H1 (cell line): Measurements from ENCODE around the gene TOMM34. TPM values are rescaled to one million over a fixed set of nuclear protein-coding genes. Genes with fewer than 3 reads are reported as not detected.

Source experiments
- CTCF ChIA-PET: fragments of 300-600 bp; sonication (Branson Sonifier 250); formaldehyde crosslinking; loops from one replicate; lab custom pipeline; 2021; ENCODE audit not compliant: partially characterized antibody; lab: Charles Lee
- POLR2A ChIA-PET: fragments of 300-600 bp; sonication (Branson Sonifier 250); formaldehyde crosslinking; loops from one replicate; lab custom pipeline; 2021; ENCODE audit warnings: inconsistent platforms; ENCODE audit not compliant: partially characterized antibody; lab: Charles Lee
- DNase-seq, 2 experiments: peaks; one replicate each; pipeline versions ENCODE4 v3.0.0 to v3.0.0-alpha.2; 2010 to 2022; ENCODE audit warnings: low spot score in 2 of 2, low read depth in 1 of 2, mixed read lengths in 1 of 2
- FAIRE-seq: peaks from 2 replicates; lab custom pipeline; 2011; peaks lifted over from hg19 to GRCh38; lab: Jason Lieb, UNC
- H2AFZ ChIP-seq: 2 replicates; pipeline ENCODE4 v1.8.1; 2012; ENCODE audit warnings: low read length, inconsistent platforms
- H2AK5ac ChIP-seq: 2 replicates; pipeline ENCODE4 v1.6.1; 2013; ENCODE audit warnings: low read depth, low read length
- H2BK120ac ChIP-seq: replicated peaks from 2 replicates; pipeline ENCODE3; 2013; ENCODE audit warnings: low read depth, low read length, inconsistent platforms
- H2BK12ac ChIP-seq: 2 replicates; pipeline ENCODE4 v1.6.1; 2013; ENCODE audit warnings: low read depth, low read length
- H2BK15ac ChIP-seq: 2 replicates; pipeline ENCODE4 v1.6.1; 2013; ENCODE audit warnings: low read length
- H2BK20ac ChIP-seq: 2 replicates; pipeline ENCODE4 v1.6.1; 2013; ENCODE audit warnings: low read length
- H2BK5ac ChIP-seq: 2 replicates; pipeline ENCODE4 v1.6.1; 2013; ENCODE audit warnings: low read depth, low read length
- H3K14ac ChIP-seq: 2 replicates; pipeline ENCODE4 v1.6.1; 2013; ENCODE audit warnings: inconsistent platforms; ENCODE audit not compliant: insufficient read length
- H3K18ac ChIP-seq: 2 replicates; pipeline ENCODE4 v1.6.1; 2013; ENCODE audit warnings: low read length; ENCODE audit errors: extremely low read depth
- H3K23ac ChIP-seq: 2 replicates; pipeline ENCODE4 v1.6.1; 2013; ENCODE audit warnings: inconsistent platforms; ENCODE audit not compliant: insufficient read length
- H3K23me2 ChIP-seq: 2 replicates; pipeline ENCODE4 v1.6.1; 2013; ENCODE audit warnings: low read depth, low read length
- H3K27ac ChIP-seq: 2 replicates; pipeline ENCODE4 v1.6.1; 2011; ENCODE audit warnings: low read depth, low read length, inconsistent platforms
- H3K27me3 ChIP-seq, 4 experiments: replicated peaks in 1 of 4; 1 replicate in 1 of 4; 2 replicates in 3 of 4; pipeline versions ENCODE4 v1.6.1 to v1.8.1; 2011 to 2013; ENCODE audit warnings: low read length in 3 of 4, mild to moderate bottlenecking in 3 of 4, inconsistent platforms in 2 of 4, mixed read lengths in 2 of 4, moderate library complexity in 1 of 4; ENCODE audit not compliant: control insufficient read depth in 3 of 4, insufficient read depth in 3 of 4; ENCODE audit errors: extremely low read depth in 1 of 4
- H3K36me3 ChIP-seq, 4 experiments: 2 replicates each; pipeline versions ENCODE4 v1.6.1 to v1.8.1; 2011 to 2013; ENCODE audit warnings: mild to moderate bottlenecking in 4 of 4, low read length in 3 of 4, moderate library complexity in 2 of 4, control low read depth in 1 of 4, inconsistent platforms in 1 of 4; ENCODE audit not compliant: insufficient read depth in 4 of 4, control insufficient read depth in 2 of 4
- H3K4ac ChIP-seq: replicated peaks from 2 replicates; pipeline ENCODE3; 2013; ENCODE audit warnings: low read length, low read depth, mixed read lengths, inconsistent platforms; ENCODE audit not compliant: insufficient read length
- H3K4me1 ChIP-seq, 4 experiments: replicated peaks in 1 of 4; 1 replicate in 1 of 4; 2 replicates in 3 of 4; pipeline versions ENCODE4 v1.6.1 to v1.8.1; 2011 to 2013; ENCODE audit warnings: low read length in 3 of 4, inconsistent platforms in 2 of 4, mixed read lengths in 1 of 4; ENCODE audit not compliant: insufficient read depth in 4 of 4, control insufficient read depth in 3 of 4
- H3K4me2 ChIP-seq, 2 experiments: 2 replicates each; pipeline versions ENCODE4 v1.6.1 to v1.8.1; 2011 to 2013; ENCODE audit warnings: low read depth in 2 of 2, low read length in 2 of 2, control low read depth in 1 of 2, inconsistent platforms in 1 of 2, mild to moderate bottlenecking in 1 of 2; ENCODE audit not compliant: insufficient read depth in 1 of 2
- H3K4me3 ChIP-seq, 4 experiments: fragments of 200-600, 300-600 bp in 1 of 4; sonication (generic), shearing (Covaris generic), sonication (Bioruptor Twin) in 1 of 4; 2 replicates each; pipeline versions ENCODE4 v1.5.1 to v1.8.1; 2011 to 2016; ENCODE audit warnings: low read length in 4 of 4, low read depth in 3 of 4, control low read depth in 2 of 4, inconsistent platforms in 2 of 4, mild to moderate bottlenecking in 2 of 4, mixed read lengths in 1 of 4, moderate library complexity in 1 of 4; ENCODE audit not compliant: insufficient read depth in 2 of 4; ENCODE audit errors: extremely low read depth in 1 of 4
- H3K56ac ChIP-seq: replicated peaks from 2 replicates; pipeline ENCODE3; 2013; ENCODE audit warnings: low read depth, mild to moderate bottlenecking, mixed read lengths, low read length, inconsistent platforms; ENCODE audit not compliant: insufficient read length
- H3K79me1 ChIP-seq: 2 replicates; pipeline ENCODE4 v1.6.1; 2013; ENCODE audit warnings: low read depth, low read length, control low read depth
- H3K79me2 ChIP-seq, 2 experiments: 2 replicates each; pipeline versions ENCODE4 v1.6.1 to v1.8.1; 2012 to 2013; ENCODE audit warnings: low read length in 2 of 2, mild to moderate bottlenecking in 2 of 2, inconsistent platforms in 1 of 2; ENCODE audit not compliant: insufficient read depth in 2 of 2, control insufficient read depth in 1 of 2
- H3K9ac ChIP-seq, 4 experiments: replicated peaks in 1 of 4; 1 replicate in 1 of 4; 2 replicates in 3 of 4; pipeline versions ENCODE4 v1.6.1 to v1.8.1; 2011 to 2013; ENCODE audit warnings: low read depth in 3 of 4, low read length in 3 of 4, control low read depth in 2 of 4, mild to moderate bottlenecking in 2 of 4, moderate library complexity in 2 of 4, inconsistent platforms in 1 of 4; ENCODE audit errors: extremely low read depth in 1 of 4
- H3K9me3 ChIP-seq, 2 experiments: 2 replicates each; pipeline versions ENCODE4 v1.6.1 to v1.8.1; 2012 to 2013; ENCODE audit warnings: mild to moderate bottlenecking in 2 of 2, moderate library complexity in 2 of 2, control low read depth in 1 of 2, inconsistent platforms in 1 of 2, low read depth in 1 of 2, low read length in 1 of 2, mixed read lengths in 1 of 2; ENCODE audit not compliant: insufficient read depth in 2 of 2
- H4K20me1 ChIP-seq, 2 experiments: replicated peaks in 1 of 2; 2 replicates each; pipeline versions ENCODE3 to v1.8.1; 2011 to 2013; ENCODE audit warnings: inconsistent platforms in 2 of 2, low read length in 2 of 2, mild to moderate bottlenecking in 1 of 2; ENCODE audit not compliant: insufficient read depth in 2 of 2, control insufficient read depth in 1 of 2
- H4K5ac ChIP-seq: 2 replicates; pipeline ENCODE4 v1.6.1; 2013; ENCODE audit warnings: low read length, low read depth, mixed read lengths, inconsistent platforms; ENCODE audit not compliant: insufficient read length
- H4K8ac ChIP-seq: 2 replicates; pipeline ENCODE4 v1.8.0; 2013; ENCODE audit warnings: mild to moderate bottlenecking, moderate library complexity, low read length, inconsistent platforms; ENCODE audit not compliant: insufficient read depth; ENCODE audit errors: extremely low read depth
- H4K91ac ChIP-seq: replicated peaks from 2 replicates; pipeline ENCODE3; 2013; ENCODE audit warnings: low read length, mixed read lengths, inconsistent platforms; ENCODE audit not compliant: insufficient read length
- WGBS, 2 experiments: shearing (Covaris generic) in 1 of 2; methylation state at CpG; one replicate each; pipeline versions ENCODE4 v1.1.6 to v1.1.7; 2013 to 2015; ENCODE audit warnings: low lambda C conversion rate in 2 of 2, mixed read lengths in 2 of 2, inconsistent platforms in 1 of 2, low coverage in 1 of 2, missing lambda C conversion rate in 1 of 2; ENCODE audit not compliant: insufficient replicate concordance in 2 of 2, insufficient coverage in 1 of 2, insufficient read length in 1 of 2; ENCODE audit errors: extremely low coverage in 1 of 2, missing lambda C conversion rate in 1 of 2; 5-methylcytosine and 5-hydroxymethylcytosine counted together
- polyA plus RNA-seq, 7 experiments: library from polyadenylated mRNA; depleted of rRNA in 3 of 7; stranded (reverse) in 5 of 7; unstranded in 2 of 7; fragments of >200 nt in 5 of 7; fragments of 200-250 nt in 2 of 7; gene quantifications; 1 replicate in 5 of 7; 2 replicates in 1 of 7; 4 replicates in 1 of 7; pipeline versions ENCODE4 v1.2.1 to v1.2.3, GENCODE V29; 2011 to 2013; ENCODE audit warnings: missing spikeins in 2 of 7, mixed read lengths in 2 of 7
- total RNA-seq: library from RNA; stranded (reverse); fragmentation: NEBNext Ultra II Directional; extraction: Animal tissue kit (Norgen Biotek cat#: 25700); gene quantifications from 2 replicates; pipeline ENCODE4 v1.2.1, GENCODE V29; 2021
- TF ChIP-seq, protein P1 (sequence below): IDR thresholded peaks from 2 replicates; pipeline ENCODE4 v1.6.1; 2012; ENCODE audit warnings: low read length, inconsistent platforms

Gene TOMM34
- total and polyA plus RNA-seq, 2 of the 8 experiments (the other 6 are each of a cell fraction or from before 2014, with no cell fraction given) = 32.1 to 35.1 TPM

DNA sequence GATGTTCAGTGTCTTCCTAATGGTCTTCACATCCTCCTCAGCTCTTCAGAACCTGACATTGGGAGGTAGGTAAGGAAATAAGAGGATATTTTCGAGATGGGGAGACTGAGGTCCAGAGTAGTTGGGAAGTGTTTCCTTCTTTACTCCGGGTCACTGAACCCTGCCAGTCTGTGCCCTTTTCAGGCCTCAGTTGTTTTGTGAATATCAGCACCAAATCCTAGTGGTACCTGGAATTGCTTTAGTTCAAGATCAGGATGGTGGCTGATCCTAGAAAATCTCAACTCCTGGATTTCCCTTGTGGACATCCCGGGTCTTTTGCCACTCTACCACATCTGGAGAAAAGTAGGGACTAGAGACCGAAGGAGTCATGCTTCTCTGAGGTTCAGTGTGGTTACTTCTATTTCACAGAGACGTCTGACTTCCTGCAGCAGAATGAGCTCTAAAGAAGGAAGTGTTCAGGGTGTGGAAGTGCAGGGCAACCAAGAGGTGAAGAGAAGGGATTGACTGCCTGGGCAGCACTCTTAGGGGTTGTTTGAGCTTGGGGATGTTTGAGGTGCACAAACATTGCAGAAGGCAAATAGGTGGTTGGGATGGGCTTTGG lies 7.1 kb upstream of the TOMM34 start:
- ChIA-PET CTCF (interaction anchor here (0.6 to 1.6 kb wide), 6 partner anchors 9 to 467 kb away, joined by 3 to 4 read pairs (median 4); no protein-coding TSS in a partner anchor), POLR2A (interaction anchor here (0.6 to 1.7 kb wide), 5 partner anchors 11 to 315 kb away, joined by 3 to 4 read pairs (median 3); no protein-coding TSS in a partner anchor)
- H3K79me1 ChIP-seq = no peaks in the 10 kb centered on the region; the same call in 1 of the 2 replicates
- DNase-seq (no peak), FAIRE-seq (no peak)
- H2BK120ac ChIP-seq = no peak overlapping the region
- peaks cover 7% of the 10 kb centered on the region; the same call in 1 of the 2 replicates for H3K23me2 ChIP-seq
- H3K79me2 ChIP-seq = peaks cover 8 to 47% of the 10 kb centered on the region in 2 experiments
- WGBS, 2 experiments = 78% methylated on average over 5 of the region's 5 CpGs; no CpG with 5 or more reads in 1 of the 2 experiments
- no peak overlapping the region for H4K8ac ChIP-seq
- no peak overlapping the region for H2BK5ac ChIP-seq
- H3K27ac ChIP-seq = no peak overlapping the region
- H4K91ac ChIP-seq = no peak overlapping the region
- peak overlapping the region; percentile 79 to 98 for H3K4me2 ChIP-seq
- no peak overlapping the region for H2BK20ac ChIP-seq
- no peak overlapping the region for H3K56ac ChIP-seq
- H2BK15ac ChIP-seq = no peak overlapping the region
- H4K5ac ChIP-seq = no peak overlapping the region
- H2AK5ac ChIP-seq = no peak overlapping the region
- no peak overlapping the region for H3K4ac ChIP-seq
- H2AFZ ChIP-seq = no peak overlapping the region
- H4K20me1 ChIP-seq = peaks cover 0 to 7% of the 10 kb centered on the region in 2 experiments
- no peaks in the 10 kb centered on the region for H3K9me3 ChIP-seq
- H3K18ac ChIP-seq = no peak overlapping the region
- H2BK12ac ChIP-seq = no peak overlapping the region
- H3K14ac ChIP-seq = no peak overlapping the region
- peaks cover 0 to 3% (median 0%) of the 10 kb centered on the region in 4 experiments; a peak in 1 of 8 replicates for H3K36me3 ChIP-seq
- H3K4me3 ChIP-seq = peak overlapping the region; percentile 83 to 96 (median 92)
- peaks cover 3 to 4% (median 3%) of the 10 kb centered on the region in 4 experiments; a peak in 5 of 7 replicates for H3K4me1 ChIP-seq
- H3K23ac ChIP-seq = no peak overlapping the region
- H3K27me3 ChIP-seq = peaks cover 0 to 11% (median 0%) of the 10 kb centered on the region in 4 experiments; a peak in 3 of 7 replicates
- H3K9ac ChIP-seq = peak overlapping the region; percentile 35 to 80 (median 68); a peak in 5 of 7 replicates
- TF ChIP-seq, protein P1, sequence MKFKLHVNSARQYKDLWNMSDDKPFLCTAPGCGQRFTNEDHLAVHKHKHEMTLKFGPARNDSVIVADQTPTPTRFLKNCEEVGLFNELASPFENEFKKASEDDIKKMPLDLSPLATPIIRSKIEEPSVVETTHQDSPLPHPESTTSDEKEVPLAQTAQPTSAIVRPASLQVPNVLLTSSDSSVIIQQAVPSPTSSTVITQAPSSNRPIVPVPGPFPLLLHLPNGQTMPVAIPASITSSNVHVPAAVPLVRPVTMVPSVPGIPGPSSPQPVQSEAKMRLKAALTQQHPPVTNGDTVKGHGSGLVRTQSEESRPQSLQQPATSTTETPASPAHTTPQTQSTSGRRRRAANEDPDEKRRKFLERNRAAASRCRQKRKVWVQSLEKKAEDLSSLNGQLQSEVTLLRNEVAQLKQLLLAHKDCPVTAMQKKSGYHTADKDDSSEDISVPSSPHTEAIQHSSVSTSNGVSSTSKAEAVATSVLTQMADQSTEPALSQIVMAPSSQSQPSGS = no peak
